K562 (cell line): ENCODE data around the gene TRPC4.

Source experiments
- PTBP1 ChIP-seq: fragments of 200-400 bp; formaldehyde crosslinking; IDR thresholded peaks from 2 replicates; pipeline ENCODE4 v1.6.1; 2017; ENCODE audit warnings: low read depth, low read length
- ZNF785 ChIP-seq: fragments of 250-450 bp; sonication (Bioruptor Pico); IDR thresholded peaks from 2 replicates; pipeline ENCODE4 v1.4.0; 2020; ENCODE audit warnings: mild to moderate bottlenecking

DNA sequence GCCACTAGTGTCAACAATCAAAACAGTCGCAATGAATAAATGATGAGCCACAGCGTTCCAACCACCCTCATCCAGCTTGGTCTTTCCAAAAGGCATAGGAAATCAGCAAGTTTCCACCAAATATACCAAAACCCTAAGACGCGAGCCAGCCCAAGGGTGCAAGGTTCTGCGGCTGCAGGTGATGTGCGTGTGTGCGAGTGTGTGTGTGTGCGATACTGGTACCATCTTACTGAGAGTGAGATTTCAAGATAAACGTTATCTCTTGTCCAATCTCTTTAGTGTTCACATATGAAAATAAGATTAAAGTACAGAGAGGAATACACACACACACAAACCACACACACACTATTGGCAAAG, 895 bp upstream of the TRPC4 start:
- TF ChIP-seq ZNF785 (CRISPR knock-in tag) (no peak), PTBP1 (no peak)
